H7 (cell line): ENCODE data around the gene NOVA1. TPM values are rescaled to one million over a fixed set of nuclear protein-coding genes. Genes with fewer than 3 reads are reported as not detected.
A peak's percentile ranks its signal among the peaks of the same experiment; 100 is the strongest.
"Not testable (repeated sequence)": the region's sequence is repeated elsewhere in the genome, so short reads cannot be mapped to it uniquely, and the experiment has no call there.

Experiments
- DNase-seq: peaks from one replicate; pipeline ENCODE4 v3.0.0; 2012
- H3K27me3 ChIP-seq: 2 replicates; pipeline ENCODE4 v1.6.0; 2011; ENCODE audit warnings: mild to moderate bottlenecking, low read length; ENCODE audit not compliant: control insufficient read depth, insufficient read depth
- H3K36me3 ChIP-seq: replicated peaks from 2 replicates; pipeline ENCODE4 v1.5.1; 2011; ENCODE audit warnings: low read length; ENCODE audit not compliant: control insufficient read depth, insufficient read depth
- H3K4me3 ChIP-seq: 2 replicates; pipeline ENCODE4 v1.5.1; 2011; ENCODE audit warnings: low read depth, mild to moderate bottlenecking, control low read depth, low read length, moderate library complexity; ENCODE audit not compliant: insufficient read depth
- total RNA-seq: library from RNA; depleted of rRNA; stranded (reverse); fragments of >200 nt; shearing (Covaris generic); gene quantifications from 2 replicates; pipeline ENCODE4 v1.2.3, GENCODE V29; 2014; rRNA removed

The NOVA1 gene
- total RNA-seq, result 4.7 and 6.9 TPM in 2 replicates

DNA sequence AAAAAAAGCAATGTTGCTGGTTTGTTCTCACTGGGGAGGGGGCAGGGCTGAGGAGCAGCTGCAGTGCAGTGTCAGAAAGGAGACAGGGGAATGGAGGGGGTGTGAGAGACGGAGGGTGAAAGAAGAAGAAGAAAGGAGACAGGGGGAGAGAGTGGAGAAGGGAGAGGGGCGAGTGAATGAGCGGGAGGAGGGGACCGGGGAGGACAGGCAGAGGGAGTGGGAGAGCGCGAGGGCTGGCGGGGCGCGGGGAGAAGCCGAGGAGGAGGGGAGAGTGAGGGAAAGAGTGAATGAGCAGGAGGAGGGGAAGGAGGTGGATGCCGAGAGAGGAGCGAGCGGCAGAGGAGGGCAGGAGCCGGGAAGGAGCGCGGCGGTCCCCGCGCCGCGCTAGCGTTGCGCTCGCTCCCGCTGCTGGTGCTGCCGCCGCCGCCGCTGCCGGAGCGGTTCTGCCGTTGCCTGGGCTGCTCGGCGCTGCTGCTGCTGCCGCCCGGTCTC is at the start of gene NOVA1:
Gene NOVA1 (minus strand): TSS at position 445 of the 492 bp plus-strand sequence. CDS start 597 bp downstream, outside the sequence.
- Histone ChIP-seq H3K27me3 (no peaks in the 10 kb centered on the region), H3K36me3 (no peaks in the 10 kb centered on the region), H3K4me3 (peak within 1 kb of the TSS; percentile 91)
- DNase-seq, result peak; percentile 53

DNA sequence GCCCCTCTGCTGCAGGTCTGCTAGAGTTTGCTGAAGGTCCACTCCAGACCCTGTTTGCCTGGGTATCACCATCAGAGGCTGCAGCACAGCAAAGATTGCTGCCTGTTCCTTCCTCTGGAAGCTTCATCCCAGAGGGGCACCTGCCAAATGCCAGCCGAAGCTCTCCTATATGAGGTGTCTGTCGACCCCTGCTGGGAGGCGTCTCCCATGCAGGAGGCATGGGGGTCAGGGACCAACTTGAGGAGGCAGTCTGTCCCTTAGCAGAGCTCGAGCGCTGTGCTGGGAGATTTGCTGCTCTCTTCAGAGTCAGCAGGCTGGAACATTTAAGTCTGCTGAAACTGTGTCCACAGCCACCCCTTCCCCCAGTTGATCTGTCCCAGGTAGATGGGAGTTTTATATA is 47.2 kb upstream of the NOVA1 start:
- H3K36me3 ChIP-seq, H3K27me3 ChIP-seq, H3K4me3 ChIP-seq, DNase-seq: not testable (repeated sequence)

DNA sequence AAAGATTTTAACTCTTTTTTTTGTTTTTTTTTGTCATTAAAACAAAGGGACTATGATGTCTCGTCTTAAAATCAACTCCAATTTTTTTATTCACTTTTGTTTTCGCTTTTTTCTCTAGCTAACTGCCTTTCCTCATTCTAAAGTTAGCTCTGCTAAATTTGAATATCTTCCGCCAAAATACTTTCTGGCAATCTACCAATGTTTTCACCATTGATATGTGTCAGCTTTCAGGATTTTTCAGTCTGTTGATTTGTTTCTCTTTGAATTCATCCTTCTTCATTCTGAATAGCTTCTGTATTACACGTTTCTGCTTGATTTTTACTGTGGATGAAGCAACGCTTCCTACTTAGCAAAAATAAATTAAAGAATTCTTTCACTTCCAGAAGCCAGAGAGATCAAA is 38.7 kb upstream of the NOVA1 start:
- H3K27me3 ChIP-seq, result no peaks in the 10 kb centered on the region
- no peaks in the 10 kb centered on the region for H3K36me3 ChIP-seq
- H3K4me3 ChIP-seq, result no peak overlapping the region
- DNase-seq, result no peak

GRCh38 chr14:26634946-26635345 is 37.1 kb upstream of the NOVA1 start:
- H3K36me3 ChIP-seq, H3K27me3 ChIP-seq, DNase-seq: not testable (repeated sequence)
- peak overlapping the region; percentile 14; the same call in 1 of the 2 replicates for H3K4me3 ChIP-seq

GRCh38 chr14:26626256-26626655 is 28.4 kb upstream of the NOVA1 start:
- H3K4me3 ChIP-seq, result no peak overlapping the region
- H3K36me3 ChIP-seq, result no peaks in the 10 kb centered on the region
- DNase-seq, result no peak
- no peaks in the 10 kb centered on the region for H3K27me3 ChIP-seq

DNA sequence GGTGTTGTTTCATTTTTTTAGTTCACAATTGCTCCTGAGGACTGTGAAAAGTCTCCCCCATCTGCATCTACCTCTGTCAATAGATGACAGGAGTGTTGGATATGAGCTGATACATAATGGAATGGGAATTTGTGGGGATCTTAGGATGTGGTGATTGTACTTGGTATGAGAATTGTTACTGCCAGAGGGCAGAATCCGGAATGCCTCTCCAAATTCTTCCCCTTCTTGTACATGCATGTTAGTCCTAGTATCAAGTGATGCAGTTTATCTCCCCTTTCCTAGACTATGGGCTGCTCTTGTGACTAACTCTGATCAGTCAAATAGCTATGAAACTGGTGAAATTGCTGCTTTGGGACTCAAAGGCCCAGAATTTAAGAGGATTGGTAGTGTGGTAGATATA is 24.8 kb upstream of the NOVA1 start:
- Histone ChIP-seq H3K36me3 (no peaks in the 10 kb centered on the region), H3K4me3 (no peak overlapping the region), H3K27me3 (no peaks in the 10 kb centered on the region)
- no peak for DNase-seq

DNA sequence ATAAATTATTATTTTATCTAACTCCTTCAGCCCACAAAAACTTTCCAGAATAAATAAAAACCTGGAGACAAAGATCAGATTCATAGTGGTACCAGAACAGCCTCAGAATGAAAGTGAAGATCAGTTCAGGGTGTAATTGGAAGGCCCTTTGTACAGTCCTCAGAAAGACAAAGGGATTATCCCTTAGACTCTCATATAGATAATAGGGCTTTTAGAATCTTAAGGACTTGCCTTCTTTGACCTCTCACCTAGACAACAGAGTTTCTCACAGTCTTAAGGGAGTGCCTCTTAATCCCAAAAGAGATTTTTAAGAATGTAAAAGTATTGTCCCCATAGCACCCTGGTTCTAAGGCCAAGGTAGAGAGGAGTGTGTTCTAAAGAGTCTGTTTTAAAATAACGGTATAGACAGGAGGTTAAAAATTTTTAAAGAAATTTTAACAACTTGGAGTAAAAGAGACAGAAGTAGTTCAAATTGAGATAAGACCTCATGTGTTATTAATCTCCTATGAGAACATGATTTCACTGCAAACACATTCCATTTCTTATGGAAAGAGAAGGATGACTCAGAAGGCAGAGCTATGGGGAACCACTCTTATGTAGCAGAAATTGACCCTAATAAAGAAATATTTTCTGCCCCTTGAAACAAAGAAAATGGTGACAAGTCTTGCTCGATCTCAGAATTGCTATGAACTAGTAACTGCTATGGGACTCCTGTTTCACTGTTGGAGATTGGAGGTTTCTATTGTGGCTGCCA is 24.2 kb upstream of the NOVA1 start:
- no peaks in the 10 kb centered on the region for H3K27me3 ChIP-seq
- DNase-seq, result no peak
- no peak overlapping the region for H3K4me3 ChIP-seq
- H3K36me3 ChIP-seq, result no peaks in the 10 kb centered on the region

DNA sequence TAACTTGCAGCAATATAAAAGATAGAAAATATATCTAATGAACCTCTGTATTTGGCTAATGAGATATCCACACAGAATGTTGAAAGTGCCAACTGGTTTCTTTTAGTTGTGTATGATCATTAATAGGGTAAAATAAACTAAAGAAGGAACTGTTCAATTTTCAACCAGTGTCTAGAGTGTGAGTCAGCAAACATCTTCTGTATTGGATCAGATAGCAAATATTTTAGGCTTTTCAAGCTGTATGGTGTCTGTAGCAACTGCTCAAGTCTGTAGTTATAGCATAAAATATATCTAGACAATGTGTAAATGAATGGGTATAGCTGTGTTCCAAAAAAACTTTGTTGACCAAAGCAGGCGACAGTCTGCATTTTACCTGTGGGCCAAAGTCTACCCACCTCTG is 23.5 kb upstream of the NOVA1 start:
- no peaks in the 10 kb centered on the region for H3K36me3 ChIP-seq
- DNase-seq, result no peak
- H3K4me3 ChIP-seq, result no peak overlapping the region
- H3K27me3 ChIP-seq, result no peaks in the 10 kb centered on the region

DNA sequence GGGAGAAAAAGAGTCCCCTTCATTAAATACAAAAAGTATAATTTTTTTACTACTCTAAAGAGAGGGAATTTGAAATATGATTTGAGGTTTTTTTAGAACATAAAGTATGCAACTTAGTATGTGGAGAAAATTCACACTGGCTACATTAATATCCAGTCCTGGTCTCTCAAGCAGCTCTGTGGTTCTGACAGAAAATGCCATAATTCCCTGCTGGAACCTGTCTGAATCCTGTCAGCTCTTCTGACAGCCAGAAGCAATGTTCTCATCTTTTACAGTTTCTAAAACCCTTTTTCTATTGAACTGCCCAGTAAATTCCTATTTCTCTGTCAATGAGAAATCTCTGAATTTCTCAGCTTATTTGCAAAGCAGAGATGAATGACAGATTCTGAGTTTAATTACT is 13.4 kb upstream of the NOVA1 start:
- Histone ChIP-seq H3K36me3 (no peaks in the 10 kb centered on the region), H3K4me3 (no peak overlapping the region), H3K27me3 (no peaks in the 10 kb centered on the region)
- DNase-seq, result no peak

- Histone ChIP-seq H3K27me3 (no peaks in the 10 kb centered on the region), H3K4me3 (no peak overlapping the region), H3K36me3 (no peaks in the 10 kb centered on the region)
- no peak for DNase-seq
These were observed 9.0 kb upstream of the NOVA1 start for GRCh38 chr14:26606729-26607312.

DNA sequence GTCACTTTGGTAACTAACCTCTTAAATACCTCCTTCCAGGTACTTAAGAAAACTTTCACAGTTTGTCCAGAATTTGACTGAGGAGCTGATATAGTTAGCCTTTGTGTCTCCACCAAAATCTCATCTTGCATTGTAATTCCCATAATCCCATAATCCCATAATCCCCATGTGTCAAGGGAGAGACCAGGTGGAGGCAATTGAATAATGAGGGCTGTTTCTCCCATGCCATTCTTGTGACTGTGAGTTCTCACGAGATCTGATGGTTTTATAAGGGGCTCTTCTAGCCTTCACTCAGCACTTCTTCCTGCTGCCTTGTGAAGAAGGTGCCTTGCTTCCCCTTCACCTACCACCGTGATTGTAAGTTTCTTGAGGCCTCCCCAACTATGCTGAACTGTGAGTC is 7.8 kb upstream of the NOVA1 start:
- Histone ChIP-seq H3K36me3 (no peaks in the 10 kb centered on the region), H3K27me3 (no peaks in the 10 kb centered on the region), H3K4me3 (no peak overlapping the region)
- no peak for DNase-seq

DNA sequence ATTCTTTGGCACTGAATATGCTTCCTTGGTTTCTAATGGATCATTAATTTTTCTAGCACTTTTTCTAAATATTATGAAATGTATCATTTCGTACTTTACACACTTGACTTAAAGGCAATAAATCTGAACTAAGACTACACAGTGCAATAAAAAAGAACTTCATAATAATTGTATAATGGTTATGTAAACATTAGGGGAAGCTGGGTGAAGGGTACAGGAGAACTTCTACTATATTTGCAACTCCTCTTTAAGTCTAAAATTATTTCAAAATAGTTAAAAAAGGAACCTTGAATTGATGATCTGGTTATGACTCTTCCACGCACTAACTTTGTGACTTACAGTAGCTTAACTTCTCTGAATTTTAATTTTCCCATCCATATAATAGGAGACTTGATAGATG is 5.1 kb upstream of the NOVA1 start:
- DNase-seq, result no peak
- Histone ChIP-seq H3K4me3 (no peak overlapping the region), H3K27me3 (no peaks in the 10 kb centered on the region), H3K36me3 (no peaks in the 10 kb centered on the region)

GRCh38 chr14:26601856-26602255 is 4.0 kb upstream of the NOVA1 start:
- Histone ChIP-seq H3K36me3 (no peaks in the 10 kb centered on the region), H3K27me3 (no peaks in the 10 kb centered on the region), H3K4me3 (no peak overlapping the region)
- no peak for DNase-seq

- no peak for DNase-seq
- Histone ChIP-seq H3K36me3 (no peaks in the 10 kb centered on the region), H3K27me3 (no peaks in the 10 kb centered on the region), H3K4me3 (peak overlapping the region; percentile 91; the same call in 1 of the 2 replicates)
These were observed 1.5 kb upstream of the NOVA1 start for GRCh38 chr14:26599291-26599690.

GRCh38 chr14:26598672-26599131 is 869 bp upstream of the NOVA1 start:
- DNase-seq, result no peak
- Histone ChIP-seq H3K4me3 (peak overlapping the region; percentile 91), H3K36me3 (no peaks in the 10 kb centered on the region), H3K27me3 (no peaks in the 10 kb centered on the region)
